Liver (tissue), 9 donors: Measurements from ENCODE around the gene HNRNPH3. TPM values are rescaled to one million over a fixed set of nuclear protein-coding genes. Genes with fewer than 3 reads are reported as not detected.

Experiments
- DNase-seq: peaks from one replicate; pipeline ENCODE4 v3.0.0-alpha.2; 2017; ENCODE audit warnings: low spot score
- H3K27ac ChIP-seq, 2 donors: one replicate each; pipeline ENCODE4 v1.7.0; 2013; ENCODE audit warnings: inconsistent platforms in 2 of 2, low read length in 2 of 2, control low read depth in 1 of 2, low read depth in 1 of 2, mild to moderate bottlenecking in 1 of 2
- H3K27me3 ChIP-seq, 4 donors: one replicate each; pipeline versions ENCODE4 v1.6.1 to v1.7.0; 2013; ENCODE audit warnings: low read length in 3 of 4, inconsistent platforms in 1 of 4, mild to moderate bottlenecking in 1 of 4, moderate library complexity in 1 of 4; ENCODE audit not compliant: control insufficient read depth in 4 of 4, insufficient read depth in 4 of 4
- H3K36me3 ChIP-seq, 4 donors: one replicate each; pipeline versions ENCODE4 v1.6.1 to v1.7.0; 2013; ENCODE audit warnings: low read length in 3 of 4, mild to moderate bottlenecking in 3 of 4, low read depth in 1 of 4, moderate library complexity in 1 of 4; ENCODE audit not compliant: control insufficient read depth in 4 of 4, insufficient read depth in 3 of 4
- H3K4me1 ChIP-seq, 4 donors: one replicate each; pipeline versions ENCODE4 v1.6.1 to v1.7.0; 2013; ENCODE audit warnings: low read length in 3 of 4, mild to moderate bottlenecking in 3 of 4, moderate library complexity in 1 of 4; ENCODE audit not compliant: control insufficient read depth in 4 of 4, insufficient read depth in 4 of 4
- H3K4me3 ChIP-seq, 3 donors: one replicate each; pipeline versions ENCODE4 v1.6.1 to v1.7.0; 2013; ENCODE audit warnings: low read length in 3 of 3, control low read depth in 1 of 3, low read depth in 1 of 3, mild to moderate bottlenecking in 1 of 3
- H3K9ac ChIP-seq, 2 donors: one replicate each; pipeline ENCODE4 v1.7.0; 2013; ENCODE audit warnings: low read length in 2 of 2, mild to moderate bottlenecking in 2 of 2, moderate library complexity in 2 of 2, control low read depth in 1 of 2, low read depth in 1 of 2
- H3K9me3 ChIP-seq, 4 donors: one replicate each; pipeline versions ENCODE4 v1.6.1 to v1.7.0; 2013; ENCODE audit warnings: low read length in 3 of 4; ENCODE audit not compliant: control insufficient read depth in 4 of 4
- ATF3 ChIP-seq: IDR thresholded peaks from 2 replicates; pipeline ENCODE4 v1.6.1; 2016; ENCODE audit warnings: antibody characterized with exemption
- CTCF ChIP-seq: fragments of 150-350 bp; IDR thresholded peaks from 2 replicates; pipeline ENCODE4 v1.5.1; 2017; ENCODE audit warnings: improper control_type of control experiment, low read depth, low read length; ENCODE audit not compliant: missing input control
- EGR1 ChIP-seq, 2 donors: IDR thresholded peaks; 2 replicates each; pipeline ENCODE4 v1.6.1; 2016 to 2018; ENCODE audit warnings: antibody characterized with exemption in 2 of 2, low read depth in 2 of 2
- FOXA1 ChIP-seq: IDR thresholded peaks from 2 replicates; pipeline ENCODE4 v1.6.1; 2016; ENCODE audit warnings: antibody characterized with exemption
- FOXA2 ChIP-seq: IDR thresholded peaks from 2 replicates; pipeline ENCODE4 v1.6.1; 2016; ENCODE audit warnings: antibody characterized with exemption
- GABPA ChIP-seq, 2 donors: IDR thresholded peaks in 1 of 2; conservative IDR thresholded peaks in 1 of 2; 2 replicates each; pipeline ENCODE4 v1.6.1; 2016; ENCODE audit warnings: antibody characterized with exemption in 2 of 2, mild to moderate bottlenecking in 1 of 2, moderate library complexity in 1 of 2
- HNF4A ChIP-seq, 2 donors: conservative IDR thresholded peaks; 2 replicates each; pipeline ENCODE4 v1.6.1; 2016; ENCODE audit warnings: antibody characterized with exemption in 2 of 2, mild to moderate bottlenecking in 2 of 2
- HNF4G ChIP-seq: IDR thresholded peaks from 2 replicates; pipeline ENCODE4 v1.6.1; 2016; ENCODE audit warnings: antibody characterized with exemption
- JUND ChIP-seq, 2 donors: IDR thresholded peaks; 2 replicates each; pipeline ENCODE4 v1.6.1; 2016; ENCODE audit warnings: antibody characterized with exemption in 2 of 2
- MAX ChIP-seq: IDR thresholded peaks from 2 replicates; pipeline ENCODE4 v1.6.1; 2016; ENCODE audit warnings: antibody characterized with exemption
- NR2F2 ChIP-seq: IDR thresholded peaks from 2 replicates; pipeline ENCODE4 v1.6.1; 2016; ENCODE audit warnings: antibody characterized with exemption
- RAD21 ChIP-seq, 2 donors: IDR thresholded peaks; 2 replicates each; pipeline ENCODE4 v1.6.1; 2016; ENCODE audit warnings: antibody characterized with exemption in 2 of 2, mild to moderate bottlenecking in 2 of 2
- REST ChIP-seq: IDR thresholded peaks from 2 replicates; pipeline ENCODE4 v1.6.1; 2016; ENCODE audit warnings: antibody characterized with exemption, mild to moderate bottlenecking
- RXRA ChIP-seq, 2 donors: IDR thresholded peaks; 2 replicates each; pipeline ENCODE4 v1.6.1; 2017 to 2018; ENCODE audit warnings: antibody characterized with exemption in 2 of 2, mild to moderate bottlenecking in 1 of 2
- SP1 ChIP-seq: IDR thresholded peaks from 2 replicates; pipeline ENCODE4 v1.6.1; 2018; ENCODE audit warnings: antibody characterized with exemption, mild to moderate bottlenecking
- TAF1 ChIP-seq: conservative IDR thresholded peaks from 2 replicates; pipeline ENCODE4 v1.6.1; 2016; ENCODE audit warnings: antibody characterized with exemption, mild to moderate bottlenecking
- YY1 ChIP-seq: IDR thresholded peaks from 2 replicates; pipeline ENCODE4 v1.6.1; 2016; ENCODE audit warnings: antibody characterized with exemption, mild to moderate bottlenecking
- ZBTB33 ChIP-seq: IDR thresholded peaks from 2 replicates; pipeline ENCODE4 v1.6.1; 2016; ENCODE audit warnings: antibody characterized with exemption
- WGBS: extraction: QIAGEN DNeasy Blood & Tissue Kit; methylation state at CpG from one replicate; pipeline ENCODE4 v1.1.7; 2013; 5-methylcytosine and 5-hydroxymethylcytosine counted together
- polyA plus RNA-seq, 2 donors: library from polyadenylated mRNA; stranded (reverse) in 1 of 2; unstranded in 1 of 2; fragments of 200-250 nt in 1 of 2; fragments of >200 nt in 1 of 2; fragmentation: Nextera tagmentation in 1 of 2; extraction: Ambion mirVana in 1 of 2; gene quantifications; one replicate each; pipeline versions ENCODE4 v1.2.1 to v1.2.3, GENCODE V29; 2013 to 2015
- total RNA-seq, 2 donors: library from RNA; depleted of rRNA; stranded (reverse); fragments of >200 nt; gene quantifications; one replicate each; pipeline ENCODE4 v1.2.3, GENCODE V29; 2014
- donor health status: healthy.
- donor health status: healthy.
- donor health status: healthy.
- donor health status: healthy.
- donor health status: healthy.

Gene HNRNPH3
- total and polyA plus RNA-seq, 4 donors = 18.2 to 38.4 (median 28.6) TPM

- Histone ChIP-seq H3K36me3 (peaks cover 10 to 27% (median 19%) of the 10 kb centered on the region in 4 donors), H3K4me1 (peaks cover 8 to 35% (median 25%) of the 10 kb centered on the region in 4 donors), H3K4me3 (no peak overlapping the region), H3K9me3 (no peaks in the 10 kb centered on the region), H3K9ac (no peak overlapping the region), H3K27me3 (no peaks in the 10 kb centered on the region), H3K27ac (no peak overlapping the region)
- TF ChIP-seq YY1 = no peak
- no peak for TF ChIP-seq RAD21 (IDR thresholded peaks at IDR 0.05)
- TF ChIP-seq JUND (IDR thresholded peaks at IDR 0.05) = no peak
- no peak for DNase-seq
- WGBS = 62% methylated on average over 9 of the region's 9 CpGs
Observed at GRCh38 chr10:68296843-68297663, 34.8 kb upstream of the HNRNPH3 start.

GRCh38 chr10:68301301-68301700, 30.6 kb upstream of the HNRNPH3 start:
- Histone ChIP-seq H3K27ac (peak overlapping the region; percentile 17 to 28), H3K4me1 (peaks cover 9 to 47% (median 32%) of the 10 kb centered on the region in 4 donors), H3K9ac (no peak overlapping the region), H3K4me3 (no peak overlapping the region), H3K36me3 (peaks cover 0 to 4% (median 1%) of the 10 kb centered on the region in 4 donors), H3K9me3 (no peaks in the 10 kb centered on the region), H3K27me3 (no peaks in the 10 kb centered on the region)
- no peak for DNase-seq
- TF ChIP-seq ZBTB33 (no peak), MAX (no peak), YY1 (no peak), JUND (IDR thresholded peaks at IDR 0.05) (no peak), FOXA1 (no peak), RAD21 (IDR thresholded peaks at IDR 0.05) (no peak), EGR1 (IDR thresholded peaks at IDR 0.05; ENCODE audit: low read depth in 2 of 2) (no peak), ATF3 (no peak), CTCF (no peak), NR2F2 (no peak), FOXA2 (no peak), SP1 (no peak), GABPA (IDR thresholded peaks at IDR 0.05 in 1 of 2, conservative IDR thresholded peaks at IDR 0.05 in 1 of 2) (no peak), REST (no peak), TAF1 (no peak), HNF4A (conservative IDR thresholded peaks at IDR 0.05) (no peak), RXRA (IDR thresholded peaks at IDR 0.05) (no peak), HNF4G (no peak)
- 80% methylated on average over 3 of the region's 3 CpGs for WGBS
